GM18519 (cell line): ENCODE measurements around the gene TPCN2.

ENCODE experiments used
- ATAC-seq: cut with Tn5 transposase; IDR thresholded peaks from one replicate; pipeline ENCODE4 v1.9.1; 2021; ENCODE audit warnings: mild to moderate bottlenecking, moderate library complexity; ENCODE audit not compliant: unreplicated experiment, low FRiP score

TPCN2 gene

GRCh38 chr11:69089258-69089657 lies 40.5 kb downstream of the TPCN2 start:
- ATAC-seq, result no peak

- ATAC-seq, result no peak
Measured at GRCh38 chr11:69091638-69092165, 43.0 kb downstream of the TPCN2 start.

- ATAC-seq, result no peak
Measured at GRCh38 chr11:69092263-69092662, 43.5 kb downstream of the TPCN2 start.

- no peak for ATAC-seq
Measured at GRCh38 chr11:69093106-69093505, 44.4 kb downstream of the TPCN2 start.

GRCh38 chr11:69094111-69094914 lies 45.6 kb downstream of the TPCN2 start:
- ATAC-seq, result no peak

DNA sequence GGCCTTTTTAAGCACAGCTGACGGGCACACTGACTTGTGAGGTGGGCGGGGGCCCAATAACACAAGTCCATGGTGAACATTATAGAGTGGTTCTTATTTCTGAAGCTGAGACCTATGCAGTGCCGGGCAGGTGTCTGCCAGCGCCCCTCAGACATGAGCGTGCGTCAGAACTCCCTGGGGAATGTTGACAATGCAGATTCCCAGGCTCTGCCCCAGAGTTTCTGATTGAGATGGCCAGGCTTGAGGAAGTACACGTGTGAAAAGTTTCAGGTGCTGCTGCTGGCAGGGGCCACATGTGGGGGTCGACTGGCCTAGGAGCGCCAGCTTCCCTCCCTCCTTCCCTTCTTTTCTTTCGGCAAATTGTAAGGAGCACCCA lies 46.2 kb downstream of the TPCN2 start:
- ATAC-seq, result no peak

DNA sequence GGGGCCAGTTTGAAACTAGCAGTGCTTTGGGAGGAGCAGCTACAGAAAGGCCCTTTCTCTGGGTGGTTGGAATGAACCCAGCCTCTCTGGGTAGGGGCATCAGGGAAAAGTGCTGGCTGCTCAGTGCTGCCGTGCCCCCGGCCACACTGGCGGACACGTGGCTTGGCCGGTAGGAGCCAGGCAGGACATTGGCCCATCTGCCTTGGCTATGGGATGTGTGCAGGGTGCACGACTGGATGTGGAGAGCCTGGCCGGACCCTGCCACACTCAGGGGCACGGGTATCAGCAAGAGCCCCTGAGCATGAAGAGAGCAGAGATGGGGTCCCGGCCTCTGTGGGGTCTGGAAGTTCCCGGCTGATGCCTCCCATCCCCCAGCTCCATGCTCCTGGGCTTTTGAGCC lies 46.6 kb downstream of the TPCN2 start:
- no peak for ATAC-seq

DNA sequence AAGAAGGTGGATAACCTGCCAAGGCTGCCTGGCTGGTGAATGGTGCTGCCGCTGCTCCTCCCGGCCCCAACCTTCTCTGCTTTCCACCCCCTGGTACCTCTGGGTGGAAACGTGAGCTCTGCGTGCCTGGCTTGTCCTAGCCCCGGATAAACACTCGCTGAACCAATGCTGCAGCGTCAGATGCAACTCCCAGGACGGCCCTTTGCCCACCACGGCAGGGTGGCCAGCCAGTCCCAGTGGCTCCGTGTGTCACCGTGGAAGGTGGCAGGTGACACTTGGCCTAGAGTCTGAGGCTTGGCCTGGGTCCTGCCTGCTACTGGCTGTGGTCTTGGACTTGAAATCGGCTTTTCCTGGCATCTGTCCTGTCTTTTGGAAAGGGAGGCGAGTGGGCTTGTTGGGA lies 47.7 kb downstream of the TPCN2 start:
- ATAC-seq, result no peak

DNA sequence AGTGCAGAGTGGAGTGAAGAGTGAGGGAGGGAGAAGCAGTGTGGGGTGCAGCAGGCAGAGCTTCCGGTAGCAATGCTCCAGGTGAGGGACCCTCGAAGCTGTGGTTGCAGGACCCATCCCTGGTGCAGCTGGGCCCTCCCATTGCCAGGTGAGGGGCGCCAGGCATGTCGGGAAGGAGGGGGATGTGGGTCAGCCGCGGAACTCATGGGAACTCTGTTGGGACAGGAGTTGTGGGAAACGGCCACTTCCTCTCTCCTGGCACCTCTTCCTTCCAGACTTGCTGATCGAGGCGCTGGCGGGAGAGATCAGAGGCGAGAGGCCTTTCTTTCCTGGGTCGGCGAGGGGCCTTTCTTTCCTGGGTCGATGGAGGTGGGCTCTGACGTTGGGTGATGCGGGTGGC lies 48.5 kb downstream of the TPCN2 start:
- no peak for ATAC-seq

DNA sequence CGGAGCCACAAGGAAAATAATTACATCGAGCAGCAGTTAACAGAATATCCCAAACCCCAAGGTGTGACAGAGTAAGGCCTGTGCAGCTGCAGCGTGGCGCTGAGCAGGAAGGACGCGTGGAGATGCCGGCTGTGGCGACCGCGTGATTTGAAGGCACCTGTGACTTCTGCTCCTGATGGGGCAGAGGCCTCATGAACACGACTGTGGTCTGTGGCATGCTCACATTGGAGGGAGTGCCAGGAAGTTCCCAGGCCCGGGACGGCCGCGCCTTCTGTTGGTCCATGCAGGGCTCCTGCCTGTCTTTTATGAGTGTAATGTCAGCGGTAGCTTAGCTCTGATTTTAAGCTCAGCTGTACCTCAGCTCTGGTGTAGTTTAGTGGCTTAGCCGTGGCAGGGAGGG lies 50.4 kb downstream of the TPCN2 start:
- ATAC-seq, result no peak

- ATAC-seq, result no peak
Measured at GRCh38 chr11:69100454-69101114, 51.9 kb downstream of the TPCN2 start.

- no peak for ATAC-seq
Measured at GRCh38 chr11:69101115-69101791, 52.5 kb downstream of the TPCN2 start.

GRCh38 chr11:69101792-69102695 lies 53.3 kb downstream of the TPCN2 start:
- no peak for ATAC-seq

DNA sequence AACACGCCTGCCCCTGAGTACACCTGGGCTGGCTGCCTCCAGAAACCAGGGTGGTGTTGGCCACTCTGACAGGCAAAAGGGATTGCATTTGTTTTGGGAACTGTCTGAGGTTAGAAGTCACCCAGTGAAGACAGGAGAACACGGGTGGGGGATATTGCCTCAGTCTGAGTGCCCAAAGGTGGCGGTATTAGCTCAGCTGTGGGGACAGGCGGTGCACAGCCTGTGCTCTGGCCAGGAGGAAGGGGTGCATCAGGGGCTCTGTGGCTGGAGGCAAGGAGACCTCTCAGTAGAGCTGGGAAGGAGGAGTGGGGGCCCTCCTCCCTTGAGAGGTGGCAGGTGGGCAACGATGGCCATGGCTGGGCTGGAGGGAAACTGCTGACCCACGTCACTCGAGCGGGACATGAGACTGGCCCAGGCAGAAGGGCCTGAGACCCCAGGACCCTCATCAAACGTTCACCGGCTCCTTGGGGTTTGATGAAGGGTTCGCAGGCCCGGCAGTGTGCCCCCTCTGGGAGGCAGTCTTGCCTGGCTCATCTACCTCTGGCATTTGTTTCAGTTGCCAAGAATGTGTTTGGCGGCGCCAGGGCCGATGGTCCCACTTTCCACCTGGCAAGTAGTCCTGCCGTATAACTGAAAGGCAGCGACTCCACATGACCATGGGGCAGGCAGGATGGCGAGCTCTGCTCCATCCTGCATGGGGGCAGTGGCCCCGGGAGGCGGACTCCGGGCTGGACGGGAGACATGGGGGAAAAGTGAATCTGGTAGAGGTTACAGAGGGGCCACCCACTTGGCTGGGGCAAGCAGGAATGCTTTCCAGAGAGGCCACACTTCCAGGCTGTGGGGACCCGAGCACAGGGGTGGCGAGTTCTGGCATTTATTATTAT lies 54.2 kb downstream of the TPCN2 start:
- ATAC-seq, result no peak

- no peak for ATAC-seq
Measured at GRCh38 chr11:69104212-69104855, 55.6 kb downstream of the TPCN2 start.

DNA sequence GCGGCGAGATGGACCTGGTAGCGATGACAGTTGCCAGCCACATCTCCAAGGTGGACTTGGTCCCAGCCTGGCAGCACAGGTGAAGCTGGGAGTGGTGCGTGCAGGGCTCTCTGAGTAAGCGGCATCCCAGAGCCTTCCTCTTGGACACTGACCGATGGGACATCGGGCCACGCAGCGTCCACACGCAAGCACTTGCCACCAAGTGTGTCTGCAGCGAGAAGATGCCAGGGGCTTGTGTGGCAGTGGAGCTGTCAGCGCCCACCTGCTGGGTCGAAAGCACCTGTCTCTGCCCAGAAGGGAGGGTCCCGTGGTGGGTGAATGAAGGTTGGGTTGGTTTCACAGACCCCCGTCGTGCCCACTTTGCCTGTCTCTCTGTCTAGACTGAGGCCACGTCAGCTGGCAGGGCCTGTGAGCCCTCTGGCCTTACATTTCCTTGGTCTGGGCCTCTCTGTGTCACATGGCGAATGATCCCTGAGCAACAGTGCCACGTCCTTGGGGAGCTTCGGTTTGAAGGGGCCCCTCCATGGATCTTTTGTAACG lies 56.2 kb downstream of the TPCN2 start:
- ATAC-seq, result no peak

DNA sequence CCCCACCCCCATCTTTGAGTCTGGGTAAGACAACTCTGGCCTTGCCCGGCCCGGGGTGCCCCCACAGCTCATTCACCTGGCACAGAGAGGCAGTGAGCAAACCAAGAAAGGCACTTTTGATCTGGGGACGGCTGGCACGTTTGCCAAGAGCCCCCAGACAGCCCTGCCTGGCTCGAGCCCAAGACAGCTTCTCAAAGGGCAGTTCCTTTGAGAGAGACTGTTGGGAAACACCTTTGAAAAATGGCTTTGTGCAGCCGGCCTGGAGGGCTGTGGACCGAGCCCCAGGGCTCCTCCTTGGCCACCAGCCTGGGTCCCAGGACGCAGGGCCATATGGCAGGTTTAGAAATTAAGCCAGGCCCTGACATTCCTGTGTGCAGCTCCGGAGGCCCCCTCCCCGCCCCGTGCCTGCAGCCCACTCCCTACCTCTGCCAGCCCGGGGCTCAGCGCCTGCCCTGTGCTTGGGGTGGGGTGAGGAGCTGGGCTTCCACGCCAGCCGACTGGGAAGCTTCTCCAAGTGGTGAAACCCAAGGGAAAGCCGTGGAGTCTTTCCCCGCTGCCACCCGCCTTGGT lies 56.8 kb downstream of the TPCN2 start:
- ATAC-seq, result no peak
